T-helper 2 cell (primary cell): ENCODE data around the gene ARRB1.
A peak's percentile ranks its signal among the peaks of the same experiment; 100 is the strongest.
"Not testable (repeated sequence)": the region's sequence is repeated elsewhere in the genome, so short reads cannot be mapped to it uniquely, and the experiment has no call there.

Experiments
- DNase-seq, 5 experiments: peaks; one replicate each; pipeline versions ENCODE4 v3.0.0 to v3.0.0-alpha.2; 2012 to 2022

The ARRB1 gene

GRCh38 chr11:75342966-75343870, 8.2 kb downstream of the ARRB1 start:
- DNase-seq, result no peak

GRCh38 chr11:75342231-75342918, 9.1 kb downstream of the ARRB1 start:
- no peak for DNase-seq

- DNase-seq, result no peak
Measured at GRCh38 chr11:75341612-75342011, 9.8 kb downstream of the ARRB1 start.

- no peak for DNase-seq
Measured at GRCh38 chr11:75339685-75340409, 11.6 kb downstream of the ARRB1 start.

GRCh38 chr11:75338516-75339208, 12.8 kb downstream of the ARRB1 start:
- DNase-seq, result no peak

- no peak for DNase-seq
Measured at GRCh38 chr11:75337195-75337654, 14.2 kb downstream of the ARRB1 start.

GRCh38 chr11:75334976-75335375, 16.5 kb downstream of the ARRB1 start:
- DNase-seq, result no peak

GRCh38 chr11:75334402-75334891, 17.0 kb downstream of the ARRB1 start:
- no peak for DNase-seq

GRCh38 chr11:75333807-75334140, 17.7 kb downstream of the ARRB1 start:
- DNase-seq, result no peak

GRCh38 chr11:75333022-75333806, 18.2 kb downstream of the ARRB1 start:
- no peak for DNase-seq

GRCh38 chr11:75331761-75332160, 19.7 kb downstream of the ARRB1 start:
- DNase-seq, result not testable (repeated sequence)

GRCh38 chr11:75331304-75331703, 20.2 kb downstream of the ARRB1 start:
- DNase-seq, result not testable (repeated sequence)

- not testable (repeated sequence) for DNase-seq
Measured at GRCh38 chr11:75330886-75331285, 20.6 kb downstream of the ARRB1 start.

- no peak for DNase-seq
Measured at GRCh38 chr11:75330291-75330690, 21.2 kb downstream of the ARRB1 start.

GRCh38 chr11:75328426-75329277, 22.8 kb downstream of the ARRB1 start:
- peak in 3 of 5 experiments; percentile 20 to 93 (median 24) for DNase-seq

GRCh38 chr11:75326439-75326810, 25.0 kb downstream of the ARRB1 start:
- DNase-seq, result no peak

GRCh38 chr11:75325713-75326438, 25.6 kb downstream of the ARRB1 start:
- peak in 2 of 5 experiments; percentile 32 to 41 for DNase-seq

GRCh38 chr11:75324740-75325139, 26.7 kb downstream of the ARRB1 start:
- DNase-seq, result no peak

GRCh38 chr11:75324189-75324588, 27.3 kb downstream of the ARRB1 start:
- DNase-seq, result no peak

- no peak for DNase-seq
Measured at GRCh38 chr11:75323609-75324008, 27.9 kb downstream of the ARRB1 start.
